Activated T-helper 1 cell treated with anti-CD3 and anti-CD28 coated beads, Interleukin-12 subunit alpha, Interleukin-12 subunit beta, Interleukin-2, Interleukin-4 antibody, amounts not matched to agents 30 ng/mL and 10 ng/mL and 1 ng/mL, durations not matched to agents 14 hours and 24 hours and 36 hours (primary cell): ENCODE measurements around the gene QKI. TPM values are rescaled to one million over a fixed set of nuclear protein-coding genes. Genes with fewer than 3 reads are reported as not detected.
A peak's percentile ranks its signal among the peaks of the same experiment; 100 is the strongest.

ENCODE experiments used
- DNase-seq: peaks from one replicate; pipeline ENCODE4 v3.0.0; 2021; ENCODE audit warnings: low spot score
- H3K27ac Mint-ChIP-seq: one replicate; pipeline ENCODE4 v1.8.0; 2021; ENCODE audit warnings: mild to moderate bottlenecking, mixed read lengths
- H3K27me3 Mint-ChIP-seq: one replicate; pipeline ENCODE4 v1.8.0; 2022; ENCODE audit warnings: mild to moderate bottlenecking, moderate library complexity, mixed read lengths; ENCODE audit not compliant: insufficient read depth
- H3K36me3 Mint-ChIP-seq: one replicate; pipeline ENCODE4 v1.8.0; 2021; ENCODE audit warnings: low read depth, mixed read lengths
- H3K4me1 Mint-ChIP-seq: one replicate; pipeline ENCODE4 v1.8.0; 2021; ENCODE audit warnings: low read depth, mixed read lengths
- H3K4me3 Mint-ChIP-seq: one replicate; pipeline ENCODE4 v1.8.0; 2021; ENCODE audit warnings: mild to moderate bottlenecking, moderate library complexity, mixed read lengths
- H3K9me3 Mint-ChIP-seq: one replicate; pipeline ENCODE4 v1.8.0; 2021; ENCODE audit warnings: mixed read lengths
- intact Hi-C: fragments of 100-400 bp; cut with micrococcal nuclease; formaldehyde crosslinking; loops from one replicate; pipeline ENCODE4 v1.15.1; 2024
- total RNA-seq: library from RNA; stranded (reverse); gene quantifications from 2 replicates; pipeline ENCODE4 v1.2.3, GENCODE V29; 2022

The QKI gene
- total RNA-seq: 71.1 and 72.5 TPM in 2 replicates

DNA sequence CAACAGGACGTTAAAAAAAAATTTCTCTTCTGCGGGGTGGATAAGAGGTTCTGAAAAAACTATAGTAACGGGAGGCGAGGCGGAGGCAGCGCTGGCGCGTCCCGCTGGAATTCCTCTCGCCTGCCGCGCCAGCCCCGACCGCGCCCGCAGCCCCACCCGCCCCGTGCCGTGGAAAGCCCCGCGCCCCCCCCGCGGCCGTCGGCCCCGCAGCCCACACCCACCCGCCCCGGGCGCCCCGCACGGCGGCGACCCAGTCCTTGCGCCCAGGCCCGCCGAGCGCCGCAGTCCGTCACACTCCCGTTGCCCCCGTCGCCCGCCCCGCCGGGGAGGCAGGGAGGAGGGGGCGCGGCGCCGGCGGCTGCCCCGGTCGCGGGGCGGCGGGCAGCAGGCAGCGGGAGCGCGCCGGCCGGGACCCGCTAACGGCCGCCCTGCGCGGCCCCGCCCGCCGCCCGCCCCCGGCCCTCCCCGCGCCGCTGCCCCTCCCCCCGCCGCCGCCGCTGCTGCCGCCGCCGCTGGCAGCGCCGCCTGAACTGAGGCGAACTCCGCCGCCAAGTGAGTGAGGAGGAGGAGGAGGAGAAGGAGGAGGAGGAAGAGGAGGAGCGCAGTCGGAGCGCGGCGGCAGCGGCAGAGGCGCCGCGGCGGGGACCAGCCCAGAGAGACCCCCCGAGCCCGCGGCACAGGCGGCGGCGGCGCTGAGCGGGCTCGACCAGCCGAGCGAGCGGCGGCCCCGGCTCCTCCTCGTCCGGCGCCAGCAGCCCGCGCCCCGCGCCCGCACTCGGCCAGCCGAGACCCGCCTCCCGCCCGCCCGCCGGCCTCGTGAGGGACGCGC is at the start of gene QKI:
Gene QKI, plus strand, starts transcription at position 602 of the 829 bp plus-strand sequence. CDS start 476 bp downstream, outside the sequence.
- no peaks in the 10 kb centered on the region for H3K9me3 Mint-ChIP-seq
- DNase-seq: peak; percentile 76
- H3K4me1 Mint-ChIP-seq: peaks cover 49% of the 10 kb centered on the region
- H3K27ac Mint-ChIP-seq: peak within 1 kb of the TSS; percentile 92
- no peaks in the 10 kb centered on the region for H3K36me3 Mint-ChIP-seq
- H3K27me3 Mint-ChIP-seq: peaks cover 3% of the 10 kb centered on the region
- H3K4me3 Mint-ChIP-seq: peak within 1 kb of the TSS; percentile 80
- intact Hi-C loops: loop anchor here (5.0 kb wide), 1 partner anchor 1232 kb away; no protein-coding TSS in a partner anchor

DNA sequence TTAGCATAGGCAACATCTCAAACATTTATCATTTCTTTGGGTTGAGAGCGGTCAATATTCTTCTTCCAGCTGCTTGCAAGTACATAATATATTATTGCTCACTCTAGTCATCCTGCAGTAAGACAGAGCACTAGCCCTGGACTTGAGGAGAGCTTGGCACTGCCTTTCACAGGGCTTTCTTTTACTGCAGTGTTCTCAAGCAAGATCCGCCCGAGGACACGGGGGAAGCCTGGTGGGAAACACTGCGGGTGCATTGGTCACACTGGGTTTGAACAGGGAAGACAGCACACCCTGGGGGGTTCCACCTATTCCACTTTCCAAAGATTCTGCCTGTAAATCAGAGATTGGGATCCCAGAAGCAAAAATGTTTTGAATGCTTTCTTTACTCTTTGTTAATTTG is 48.2 kb upstream of the QKI start:
- intact Hi-C loops: no loop called here
- Mint-ChIP-seq H3K4me3 (no peak overlapping the region), H3K9me3 (no peaks in the 10 kb centered on the region), H3K36me3 (no peaks in the 10 kb centered on the region), H3K27ac (no peak overlapping the region), H3K4me1 (no peaks in the 10 kb centered on the region), H3K27me3 (peaks cover 5% of the 10 kb centered on the region)
- DNase-seq: no peak

DNA sequence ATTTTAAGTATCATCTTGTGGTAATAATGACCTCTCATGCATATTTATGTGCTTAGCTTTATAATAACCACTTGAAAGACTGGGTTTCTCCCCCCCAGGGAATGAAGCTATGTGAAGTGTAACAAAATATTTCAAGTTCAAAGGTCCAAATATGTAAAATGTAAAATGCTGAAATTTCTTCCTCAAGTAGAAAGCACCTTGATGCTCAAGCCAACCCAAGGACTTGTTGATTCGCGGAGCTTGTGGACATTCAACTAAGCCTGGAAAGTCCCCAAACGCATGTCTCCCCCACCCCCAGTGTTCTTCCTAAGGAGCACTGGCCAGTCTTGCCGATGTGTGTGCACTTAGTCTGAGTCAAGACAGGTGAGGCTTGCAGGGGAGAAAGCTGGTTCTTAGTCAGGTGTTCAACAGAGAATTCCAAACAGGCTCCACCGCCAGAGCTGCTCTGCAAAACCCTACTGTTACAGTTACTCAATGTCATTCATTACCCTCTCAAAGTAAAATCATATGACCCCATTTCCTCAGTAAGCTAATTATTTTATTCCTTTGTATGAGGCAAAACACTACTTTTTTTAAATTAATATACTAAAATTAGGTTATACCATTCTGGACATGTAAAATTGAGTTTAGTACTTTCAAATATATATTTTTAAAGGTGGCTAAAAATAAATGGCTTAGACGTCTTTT is 46.9 kb upstream of the QKI start:
- intact Hi-C loops: no loop called here
- DNase-seq: no peak
- H3K36me3 Mint-ChIP-seq: no peaks in the 10 kb centered on the region
- no peak overlapping the region for H3K27ac Mint-ChIP-seq
- no peaks in the 10 kb centered on the region for H3K4me1 Mint-ChIP-seq
- H3K27me3 Mint-ChIP-seq: peaks cover 7% of the 10 kb centered on the region
- no peak overlapping the region for H3K4me3 Mint-ChIP-seq
- no peaks in the 10 kb centered on the region for H3K9me3 Mint-ChIP-seq

DNA sequence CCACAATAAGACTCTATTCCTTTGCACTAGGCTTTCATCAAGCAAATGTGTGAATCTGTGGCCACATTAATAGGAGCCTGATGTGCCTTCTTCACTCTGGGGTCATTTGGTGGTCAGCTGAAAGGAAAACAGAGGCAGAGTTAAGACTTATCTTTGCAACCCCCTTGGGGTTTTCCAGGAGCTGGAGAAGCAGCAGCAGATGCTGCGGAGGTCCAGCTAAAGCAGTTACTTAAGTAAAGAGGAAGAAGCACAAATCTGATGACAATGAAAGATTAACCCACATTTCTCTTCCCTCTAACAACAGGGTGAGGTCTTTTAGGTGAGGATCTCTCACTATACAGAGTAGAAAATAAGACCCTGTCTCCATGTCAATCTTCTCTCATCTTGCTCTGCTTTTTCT is 45.4 kb upstream of the QKI start:
- no peaks in the 10 kb centered on the region for H3K4me1 Mint-ChIP-seq
- H3K36me3 Mint-ChIP-seq: no peaks in the 10 kb centered on the region
- H3K9me3 Mint-ChIP-seq: no peaks in the 10 kb centered on the region
- peaks cover 7% of the 10 kb centered on the region for H3K27me3 Mint-ChIP-seq
- intact Hi-C loops: no loop called here
- no peak overlapping the region for H3K4me3 Mint-ChIP-seq
- H3K27ac Mint-ChIP-seq: no peak overlapping the region
- DNase-seq: no peak

DNA sequence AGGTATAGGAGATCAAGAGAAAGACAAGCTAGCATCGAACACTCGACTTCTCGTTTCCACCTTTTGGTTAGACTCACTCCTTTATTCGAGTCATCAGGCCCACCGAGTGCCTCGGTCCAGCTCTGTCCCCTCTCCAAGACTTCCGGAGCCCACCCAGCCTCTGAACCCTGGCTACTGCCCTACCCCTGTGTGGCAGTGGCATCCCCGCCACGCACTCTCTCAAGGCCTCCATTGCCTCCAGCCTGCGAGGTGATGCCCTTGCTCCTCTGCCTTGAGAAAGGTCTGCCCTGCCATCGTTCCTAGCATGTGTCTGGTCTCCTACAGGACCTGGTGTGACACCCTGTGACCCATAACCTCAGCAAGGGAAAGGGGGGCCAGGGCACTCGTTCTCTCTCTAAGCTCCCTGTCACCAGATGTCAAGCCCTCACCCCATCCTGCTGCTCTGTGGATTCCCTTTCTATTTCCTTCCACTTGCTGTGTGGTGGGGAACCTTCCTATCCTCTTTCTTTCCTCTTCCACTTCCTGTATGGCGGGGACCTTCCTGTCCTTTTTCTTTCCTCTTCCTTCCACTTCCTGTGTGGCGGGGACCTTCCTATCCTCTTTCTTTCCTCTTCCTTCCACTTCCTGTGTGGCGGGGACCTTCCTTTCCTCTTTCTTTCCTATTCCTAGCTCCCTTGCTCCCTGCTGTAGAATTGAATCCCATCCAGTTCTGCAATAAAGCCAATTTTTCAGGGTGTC is 44.7 kb upstream of the QKI start:
- Mint-ChIP-seq H3K4me1 (no peaks in the 10 kb centered on the region), H3K27ac (no peak overlapping the region), H3K9me3 (no peaks in the 10 kb centered on the region), H3K27me3 (peaks cover 7% of the 10 kb centered on the region), H3K4me3 (no peak overlapping the region), H3K36me3 (no peaks in the 10 kb centered on the region)
- intact Hi-C loops: no loop called here
- no peak for DNase-seq

DNA sequence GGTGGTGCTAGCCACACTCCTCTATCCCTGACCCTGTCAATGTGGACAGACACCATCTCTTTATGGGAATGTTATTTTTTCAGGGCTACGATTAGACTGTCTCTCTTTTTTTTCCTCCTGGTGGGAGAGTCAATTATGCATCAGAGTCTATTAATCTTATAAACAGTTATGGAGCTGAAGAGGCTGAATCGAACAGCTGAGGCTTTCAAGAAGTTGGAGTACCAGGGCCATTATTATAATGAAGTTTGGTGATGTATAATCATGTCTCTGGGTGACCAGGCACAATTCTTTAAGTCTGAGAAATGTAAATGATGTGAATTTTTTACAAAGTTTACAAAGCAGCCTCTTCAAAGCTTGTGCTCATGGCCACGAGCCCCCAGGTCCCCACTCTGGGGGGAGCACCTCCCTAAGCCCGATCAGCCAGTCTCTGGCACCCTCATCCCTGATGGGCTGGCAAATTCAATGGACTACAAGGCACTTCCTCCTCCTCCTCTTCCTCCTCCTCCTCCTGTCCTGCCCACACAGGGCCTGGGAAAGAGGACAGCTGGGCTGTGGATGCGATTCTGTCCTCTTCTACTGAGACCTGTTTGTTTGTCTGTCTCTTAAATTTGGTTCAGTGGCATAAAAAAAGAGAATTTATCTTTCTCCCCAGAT is 43.9 kb upstream of the QKI start:
- no peaks in the 10 kb centered on the region for H3K36me3 Mint-ChIP-seq
- no peak overlapping the region for H3K4me3 Mint-ChIP-seq
- no peak for DNase-seq
- no peaks in the 10 kb centered on the region for H3K4me1 Mint-ChIP-seq
- peaks cover 7% of the 10 kb centered on the region for H3K27me3 Mint-ChIP-seq
- no peaks in the 10 kb centered on the region for H3K9me3 Mint-ChIP-seq
- intact Hi-C loops: no loop called here
- H3K27ac Mint-ChIP-seq: no peak overlapping the region

DNA sequence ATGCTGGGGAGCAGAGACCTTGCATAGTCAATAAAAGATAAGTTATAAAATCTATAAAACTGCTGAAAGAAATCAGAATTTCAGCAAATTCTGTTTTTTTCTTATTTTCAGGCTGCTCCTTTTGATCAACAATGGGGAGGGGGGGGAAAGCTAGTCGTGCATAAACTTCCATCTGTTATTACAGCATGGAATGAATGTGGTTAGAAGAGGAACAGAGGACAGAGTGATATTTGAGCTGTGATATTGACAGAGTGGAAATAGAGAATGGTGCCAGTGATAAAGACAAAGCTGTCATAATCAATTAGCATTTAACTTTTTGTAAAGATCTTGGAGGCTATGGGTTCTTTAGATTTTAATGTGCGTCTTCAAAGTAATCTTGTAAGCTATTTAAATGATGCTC is 43.4 kb upstream of the QKI start:
- Mint-ChIP-seq H3K4me1 (no peaks in the 10 kb centered on the region), H3K36me3 (no peaks in the 10 kb centered on the region), H3K4me3 (no peak overlapping the region), H3K27me3 (peaks cover 7% of the 10 kb centered on the region), H3K27ac (no peak overlapping the region), H3K9me3 (no peaks in the 10 kb centered on the region)
- no peak for DNase-seq
- intact Hi-C loops: no loop called here

DNA sequence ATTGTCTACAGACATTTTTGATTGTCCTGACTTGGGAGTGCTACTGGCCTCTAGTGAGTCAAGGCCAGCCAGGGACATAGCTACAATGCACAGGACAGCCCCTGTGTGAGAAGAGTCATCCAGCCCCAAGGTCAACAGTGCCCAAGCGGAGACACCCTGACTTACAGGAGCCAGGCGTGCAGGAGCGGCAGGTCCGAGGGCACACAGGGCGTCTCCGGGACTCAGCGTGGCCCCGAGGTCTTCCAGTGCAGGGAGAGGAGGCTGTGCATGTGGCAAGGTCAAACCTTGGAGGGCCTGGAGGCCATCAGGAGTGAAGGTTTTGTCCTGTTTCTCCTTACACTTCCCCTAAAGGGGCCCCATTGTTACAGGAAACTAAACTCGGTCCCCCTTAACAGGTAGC is 41.3 kb upstream of the QKI start:
- Mint-ChIP-seq H3K27me3 (peaks cover 5% of the 10 kb centered on the region), H3K27ac (no peak overlapping the region), H3K9me3 (no peaks in the 10 kb centered on the region), H3K4me3 (no peak overlapping the region), H3K4me1 (no peaks in the 10 kb centered on the region), H3K36me3 (no peaks in the 10 kb centered on the region)
- intact Hi-C loops: no loop called here
- no peak for DNase-seq

DNA sequence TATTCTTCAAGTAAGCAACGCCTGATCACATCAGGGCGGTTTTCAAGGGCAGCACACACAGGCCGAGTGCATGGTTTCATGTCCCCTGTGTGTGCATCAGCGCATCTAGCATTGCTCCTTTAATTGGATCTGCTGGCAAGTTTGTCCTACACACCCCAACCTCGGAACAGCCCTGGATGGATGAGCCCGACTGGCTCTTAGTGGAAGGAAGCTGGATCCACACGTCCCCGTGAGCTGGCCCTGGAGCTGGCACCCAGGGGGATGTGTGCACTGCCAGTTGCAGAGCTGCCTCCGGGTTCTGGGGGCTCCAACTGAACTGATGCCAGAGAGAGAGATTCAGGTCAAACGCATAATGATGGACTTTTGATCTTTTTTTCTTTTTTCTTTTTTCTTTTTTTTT is 39.2 kb upstream of the QKI start:
- no peaks in the 10 kb centered on the region for H3K9me3 Mint-ChIP-seq
- no peak for DNase-seq
- H3K4me1 Mint-ChIP-seq: no peaks in the 10 kb centered on the region
- no peak overlapping the region for H3K4me3 Mint-ChIP-seq
- H3K27ac Mint-ChIP-seq: no peak overlapping the region
- H3K27me3 Mint-ChIP-seq: peaks cover 5% of the 10 kb centered on the region
- no peaks in the 10 kb centered on the region for H3K36me3 Mint-ChIP-seq
- intact Hi-C loops: no loop called here

DNA sequence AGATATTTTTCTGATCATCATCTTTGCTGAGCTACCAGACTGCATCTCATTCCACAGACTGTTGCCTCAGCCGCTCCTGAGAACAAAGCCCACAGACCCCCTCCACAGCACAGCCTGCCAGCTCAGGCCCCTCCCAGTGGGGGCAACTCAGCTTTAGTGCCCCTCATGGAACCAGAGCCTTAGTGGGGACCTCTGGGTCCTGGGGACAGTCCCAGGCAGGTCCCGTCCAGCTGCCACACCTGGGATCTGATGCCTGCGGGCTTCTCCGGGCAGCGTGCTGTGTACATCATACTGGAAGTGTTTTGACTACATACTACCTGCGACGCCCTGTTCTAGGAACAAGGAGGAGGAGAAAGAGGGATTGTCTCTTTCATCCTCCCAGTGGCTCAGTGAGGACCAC is 38.3 kb upstream of the QKI start:
- no peaks in the 10 kb centered on the region for H3K36me3 Mint-ChIP-seq
- H3K4me3 Mint-ChIP-seq: no peak overlapping the region
- H3K27me3 Mint-ChIP-seq: peaks cover 2% of the 10 kb centered on the region
- no peak for DNase-seq
- intact Hi-C loops: no loop called here
- H3K27ac Mint-ChIP-seq: no peak overlapping the region
- H3K9me3 Mint-ChIP-seq: no peaks in the 10 kb centered on the region
- no peaks in the 10 kb centered on the region for H3K4me1 Mint-ChIP-seq

DNA sequence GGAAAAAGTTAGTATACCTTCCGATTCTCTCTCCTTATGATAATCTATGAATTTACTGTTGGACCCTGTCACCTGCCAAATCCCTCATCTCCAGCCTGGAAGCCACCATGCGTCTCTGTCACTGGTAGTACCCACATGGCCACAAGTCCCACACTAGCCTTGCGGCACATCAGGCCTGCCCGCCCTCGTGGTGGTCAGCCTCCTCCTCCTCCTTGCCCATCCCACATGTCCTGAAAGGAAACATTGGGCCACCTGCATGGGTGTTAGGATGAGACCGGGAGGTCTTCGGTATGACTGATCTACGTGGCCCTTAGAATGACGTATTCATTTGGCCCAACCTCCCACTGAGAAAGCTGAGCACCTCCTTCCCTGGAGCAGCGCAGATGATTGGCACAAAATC is 37.0 kb upstream of the QKI start:
- DNase-seq: no peak
- H3K9me3 Mint-ChIP-seq: no peaks in the 10 kb centered on the region

DNA sequence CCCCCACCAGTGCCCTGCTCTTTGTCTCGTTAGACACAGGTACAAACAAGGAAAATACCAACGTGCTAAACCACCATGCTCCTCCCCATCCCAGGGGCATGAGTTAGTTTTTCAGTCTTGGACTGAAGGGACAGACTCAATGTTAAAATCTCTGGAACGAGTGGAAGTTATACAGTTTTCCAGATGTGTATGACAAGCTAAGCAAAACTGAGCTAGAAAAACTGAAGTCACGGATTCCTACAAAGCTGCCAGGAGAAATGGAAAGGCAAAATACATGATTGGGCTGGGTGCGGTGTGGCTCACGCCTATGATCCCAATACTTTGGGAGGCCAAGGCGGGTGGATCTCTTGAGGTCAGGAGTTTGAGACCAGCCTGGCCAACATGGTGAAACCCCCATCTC is 34.3 kb upstream of the QKI start:
- no peaks in the 10 kb centered on the region for H3K36me3 Mint-ChIP-seq
- DNase-seq: no peak
- no peak overlapping the region for H3K27ac Mint-ChIP-seq
- no peak overlapping the region for H3K4me3 Mint-ChIP-seq
- H3K9me3 Mint-ChIP-seq: peaks cover 5% of the 10 kb centered on the region
- H3K4me1 Mint-ChIP-seq: no peaks in the 10 kb centered on the region
- no peaks in the 10 kb centered on the region for H3K27me3 Mint-ChIP-seq
- intact Hi-C loops: no loop called here

More for the DNA sequence above, 37.0 kb upstream of the QKI start:
- intact Hi-C loops: no loop called here
- Mint-ChIP-seq H3K36me3 (no peaks in the 10 kb centered on the region), H3K27ac (no peak overlapping the region), H3K27me3 (no peaks in the 10 kb centered on the region), H3K4me3 (no peak overlapping the region), H3K4me1 (no peaks in the 10 kb centered on the region)
